HUES64 (cell line): ENCODE data around the gene KRT13.

Source experiments
- H3K27ac ChIP-seq: 2 replicates; pipeline ENCODE4 v1.7.0; 2013; ENCODE audit warnings: low read depth, low read length, inconsistent platforms
- H3K27me3 ChIP-seq: 2 replicates; pipeline ENCODE4 v1.6.1; 2013; ENCODE audit warnings: mild to moderate bottlenecking, low read length; ENCODE audit not compliant: insufficient read depth
- H3K36me3 ChIP-seq: 2 replicates; pipeline ENCODE4 v1.6.1; 2013; ENCODE audit warnings: mild to moderate bottlenecking, low read length; ENCODE audit not compliant: insufficient read depth
- H3K4me1 ChIP-seq: 2 replicates; pipeline ENCODE4 v1.6.1; 2013; ENCODE audit warnings: mild to moderate bottlenecking, low read length, moderate library complexity; ENCODE audit not compliant: insufficient read depth
- H3K4me3 ChIP-seq: 2 replicates; pipeline ENCODE4 v1.5.1; 2013; ENCODE audit warnings: mild to moderate bottlenecking, low read length, moderate library complexity
- H3K9ac ChIP-seq: 2 replicates; pipeline ENCODE4 v1.6.1; 2013; ENCODE audit warnings: mild to moderate bottlenecking, low read depth, low read length
- H3K9me3 ChIP-seq: 2 replicates; pipeline ENCODE4 v1.6.1; 2013; ENCODE audit warnings: low read depth, low read length; ENCODE audit not compliant: insufficient read depth
- WGBS: fragments of 150-250, 120-280 bp; methylation state at CpG from one replicate; pipeline ENCODE4 v1.1.7; 2013; ENCODE audit warnings: missing lambda C conversion rate; 5-methylcytosine and 5-hydroxymethylcytosine counted together

Gene KRT13

DNA sequence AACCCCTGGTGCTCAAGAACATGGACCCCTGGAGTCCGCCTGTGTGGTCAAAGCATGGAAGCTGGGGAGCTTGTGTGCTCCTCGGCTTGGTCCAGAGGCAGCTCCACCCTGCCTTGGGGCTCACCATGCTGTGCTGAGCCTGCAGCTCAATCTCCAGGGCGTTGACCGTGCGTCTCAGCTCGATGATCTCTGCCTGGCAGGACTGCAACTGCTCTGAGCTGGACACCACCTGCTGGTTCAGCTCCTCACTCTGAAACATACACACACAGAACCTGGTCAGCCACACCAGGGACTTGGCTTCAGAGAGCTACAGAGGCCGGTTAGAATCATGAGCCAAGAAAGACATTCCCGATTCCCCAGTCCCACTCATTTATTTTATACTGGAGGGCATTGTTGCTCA lies 27.2 kb downstream of the KRT13 start:
- no peak overlapping the region for H3K4me3 ChIP-seq
- H3K27me3 ChIP-seq, result no peaks in the 10 kb centered on the region
- no peaks in the 10 kb centered on the region for H3K36me3 ChIP-seq
- H3K9me3 ChIP-seq, result no peaks in the 10 kb centered on the region
- H3K27ac ChIP-seq, result no peak overlapping the region
- 89% methylated on average over 8 of the region's 8 CpGs for WGBS
- no peaks in the 10 kb centered on the region for H3K4me1 ChIP-seq
- no peak overlapping the region for H3K9ac ChIP-seq

DNA sequence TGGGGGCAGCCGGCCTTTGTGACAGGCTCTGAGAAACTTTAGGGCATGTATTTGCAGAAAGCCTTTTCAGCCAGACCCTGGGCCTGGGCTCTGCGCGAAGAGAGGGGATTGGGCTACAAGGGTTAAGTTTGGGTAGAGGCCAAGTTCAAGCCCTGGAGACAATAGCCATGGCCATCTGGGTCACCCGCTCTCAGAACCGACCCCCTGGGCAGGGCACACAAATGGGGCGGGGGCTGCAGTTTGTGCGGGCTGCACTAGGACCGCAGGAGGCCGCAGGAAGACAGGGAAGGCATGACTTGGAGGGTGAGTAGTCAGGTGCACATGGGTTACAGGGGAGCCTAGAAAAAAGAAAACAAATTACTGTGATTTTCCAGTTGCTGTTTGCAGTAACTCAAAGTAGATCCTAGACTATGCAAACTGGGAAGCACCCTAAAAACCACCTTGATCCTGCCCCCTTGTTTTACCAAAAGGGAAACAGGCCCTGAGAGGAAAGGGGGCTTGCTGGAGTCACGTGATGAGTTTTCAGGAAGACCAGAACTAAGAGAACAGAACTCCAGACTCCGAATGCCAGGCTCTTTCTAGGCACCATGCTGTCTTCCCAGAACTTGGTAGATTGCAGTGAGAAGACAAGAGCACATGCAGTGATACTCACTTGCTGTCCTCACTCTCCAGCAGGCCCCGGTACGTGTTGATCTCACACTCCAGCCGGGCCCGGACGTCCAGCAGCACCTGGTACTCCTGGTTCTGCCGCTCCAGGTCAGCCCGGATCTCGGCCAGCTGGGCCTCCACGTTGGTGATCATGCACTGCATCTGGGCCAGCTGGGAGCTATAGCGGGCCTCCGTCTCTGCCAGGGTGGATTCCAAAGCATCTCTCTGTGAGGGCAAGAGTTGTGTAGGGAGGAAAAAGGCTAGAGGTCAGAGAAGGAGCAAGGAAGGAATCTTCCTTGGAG lies 28.3 kb downstream of the KRT13 start:
- no peak overlapping the region for H3K9ac ChIP-seq
- no peak overlapping the region for H3K4me3 ChIP-seq
- H3K36me3 ChIP-seq, result no peaks in the 10 kb centered on the region
- WGBS, result 92% methylated on average over 22 of the region's 22 CpGs
- no peaks in the 10 kb centered on the region for H3K4me1 ChIP-seq
- no peaks in the 10 kb centered on the region for H3K9me3 ChIP-seq
- H3K27me3 ChIP-seq, result no peaks in the 10 kb centered on the region
- H3K27ac ChIP-seq, result no peak overlapping the region

DNA sequence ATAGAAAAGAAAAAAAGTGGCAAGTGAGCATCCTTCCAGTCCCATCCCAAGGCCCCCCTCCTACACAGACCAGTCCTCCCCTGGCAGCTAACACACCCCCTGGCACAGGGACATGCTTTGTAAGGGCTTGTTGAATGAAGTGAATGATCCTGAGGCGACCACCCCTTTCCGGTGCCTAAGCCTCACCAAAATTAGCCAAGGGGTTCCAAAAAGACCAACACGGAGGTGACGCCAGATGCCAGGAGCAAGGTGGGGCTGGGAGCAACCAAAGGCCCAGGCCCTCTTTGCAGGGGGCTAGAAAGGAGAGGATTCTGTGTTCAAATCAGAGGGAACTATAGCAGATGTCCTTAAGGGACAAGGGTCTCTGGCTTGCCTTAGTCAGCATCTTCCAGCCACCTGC lies 30.0 kb downstream of the KRT13 start:
- WGBS, result 95% methylated on average over 4 of the region's 4 CpGs
- Histone ChIP-seq H3K9me3 (peaks cover 7% of the 10 kb centered on the region), H3K27ac (no peak overlapping the region), H3K36me3 (no peaks in the 10 kb centered on the region), H3K4me1 (no peaks in the 10 kb centered on the region), H3K9ac (no peak overlapping the region), H3K27me3 (no peaks in the 10 kb centered on the region), H3K4me3 (no peak overlapping the region)

- H3K9ac ChIP-seq, result no peak overlapping the region
- no peaks in the 10 kb centered on the region for H3K27me3 ChIP-seq
- peaks cover 7% of the 10 kb centered on the region for H3K9me3 ChIP-seq
- no peaks in the 10 kb centered on the region for H3K36me3 ChIP-seq
- 88% methylated on average over 8 of the region's 8 CpGs for WGBS
- no peak overlapping the region for H3K27ac ChIP-seq
- no peaks in the 10 kb centered on the region for H3K4me1 ChIP-seq
- H3K4me3 ChIP-seq, result no peak overlapping the region
Observed at GRCh38 chr17:41474863-41475262, 30.5 kb downstream of the KRT13 start.

- no peaks in the 10 kb centered on the region for H3K4me1 ChIP-seq
- H3K9ac ChIP-seq, result no peak overlapping the region
- H3K27ac ChIP-seq, result no peak overlapping the region
- H3K27me3 ChIP-seq, result no peaks in the 10 kb centered on the region
- H3K4me3 ChIP-seq, result no peak overlapping the region
- H3K9me3 ChIP-seq, result peaks cover 7% of the 10 kb centered on the region
- no peaks in the 10 kb centered on the region for H3K36me3 ChIP-seq
Observed at GRCh38 chr17:41468346-41468745, 37.1 kb downstream of the KRT13 start.

DNA sequence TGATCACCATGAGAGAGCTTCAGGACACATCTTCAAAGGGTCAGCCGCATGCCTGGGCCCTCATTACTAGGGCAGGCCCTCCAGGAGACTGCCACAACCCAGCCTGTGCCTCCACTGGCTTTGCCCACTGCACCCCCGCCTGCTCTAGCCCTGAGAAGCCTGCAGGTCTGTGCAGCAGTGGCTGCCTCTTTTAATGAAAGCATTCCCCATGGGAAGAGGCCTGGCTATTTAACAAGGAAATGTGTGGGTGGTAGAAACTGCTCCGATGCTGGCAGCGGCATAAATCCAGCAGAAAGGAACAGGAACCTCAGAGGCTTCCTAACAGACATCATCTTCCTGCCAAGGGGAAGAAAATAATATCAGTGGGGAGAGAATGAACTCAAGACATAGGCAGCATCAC lies 37.9 kb downstream of the KRT13 start:
- no peaks in the 10 kb centered on the region for H3K36me3 ChIP-seq
- WGBS, result 83% methylated on average over 4 of the region's 4 CpGs
- H3K4me1 ChIP-seq, result no peaks in the 10 kb centered on the region
- no peak overlapping the region for H3K4me3 ChIP-seq
- H3K27ac ChIP-seq, result no peak overlapping the region
- H3K27me3 ChIP-seq, result no peaks in the 10 kb centered on the region
- H3K9me3 ChIP-seq, result peaks cover 7% of the 10 kb centered on the region
- H3K9ac ChIP-seq, result no peak overlapping the region

GRCh38 chr17:41466988-41467387 lies 38.4 kb downstream of the KRT13 start, which contains the start of gene KRT32:
KRT32 (minus strand) TSS chr17:41467386; CDS start chr17:41467325, 61 bp downstream.
- 91% methylated on average over 14 of the region's 14 CpGs for WGBS
- Histone ChIP-seq H3K27ac (no peak within 1 kb of the TSS), H3K9ac (no peak within 1 kb of the TSS), H3K36me3 (no peaks in the 10 kb centered on the region), H3K4me3 (no peak within 1 kb of the TSS), H3K9me3 (peaks cover 6% of the 10 kb centered on the region), H3K27me3 (no peaks in the 10 kb centered on the region), H3K4me1 (no peaks in the 10 kb centered on the region)

DNA sequence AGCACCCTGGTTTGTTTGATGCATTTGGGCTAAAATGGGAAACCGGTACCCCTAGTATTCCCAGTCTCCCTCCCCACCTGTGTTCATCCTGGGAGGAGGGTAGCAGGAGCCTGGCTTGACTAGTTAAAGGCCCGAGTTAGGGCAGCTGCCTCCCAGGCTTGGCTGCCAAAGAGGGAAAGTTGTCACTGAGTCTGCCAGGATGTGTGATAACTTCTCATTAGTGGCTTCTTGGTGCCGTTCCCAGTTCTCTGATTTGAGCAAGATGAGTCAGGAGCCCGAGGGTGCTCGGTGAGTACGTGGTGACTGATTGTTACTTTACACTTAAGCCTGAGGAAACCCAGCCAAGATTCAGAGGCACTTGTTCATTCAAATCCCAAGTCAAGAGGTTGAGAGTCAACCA lies 40.7 kb downstream of the KRT13 start:
- Histone ChIP-seq H3K27me3 (no peaks in the 10 kb centered on the region), H3K36me3 (no peaks in the 10 kb centered on the region), H3K9me3 (no peaks in the 10 kb centered on the region), H3K27ac (no peak overlapping the region), H3K9ac (no peak overlapping the region), H3K4me1 (no peaks in the 10 kb centered on the region), H3K4me3 (no peak overlapping the region)
- WGBS, result 90% methylated on average over 6 of the region's 6 CpGs

DNA sequence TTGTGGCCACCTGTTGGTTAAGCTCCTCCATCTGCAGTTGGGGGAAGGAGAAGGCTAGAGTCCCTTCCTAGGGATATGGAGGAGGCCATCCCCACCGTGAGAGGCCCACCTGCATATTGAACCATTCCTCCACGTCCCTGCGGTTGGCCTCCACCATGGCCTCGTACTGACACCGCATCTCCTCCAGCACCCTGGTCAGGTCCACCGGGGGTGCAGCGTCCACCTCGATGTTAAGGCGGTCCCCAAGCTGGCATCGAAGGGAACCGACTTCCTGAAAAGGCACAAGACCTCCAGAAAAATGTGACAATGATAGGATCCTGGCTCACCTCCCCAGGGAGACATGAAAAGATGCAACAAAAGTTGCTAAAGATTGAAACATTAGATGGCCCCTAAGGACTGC lies 41.2 kb downstream of the KRT13 start:
- Histone ChIP-seq H3K4me1 (no peaks in the 10 kb centered on the region), H3K27ac (no peak overlapping the region), H3K9ac (no peak overlapping the region), H3K4me3 (no peak overlapping the region), H3K9me3 (no peaks in the 10 kb centered on the region), H3K27me3 (no peaks in the 10 kb centered on the region), H3K36me3 (no peaks in the 10 kb centered on the region)
- 93% methylated on average over 11 of the region's 11 CpGs for WGBS

- 91% methylated on average over 8 of the region's 8 CpGs for WGBS
- H3K9me3 ChIP-seq, result no peaks in the 10 kb centered on the region
- H3K36me3 ChIP-seq, result no peaks in the 10 kb centered on the region
- no peaks in the 10 kb centered on the region for H3K27me3 ChIP-seq
- no peaks in the 10 kb centered on the region for H3K4me1 ChIP-seq
- no peak overlapping the region for H3K27ac ChIP-seq
- no peak overlapping the region for H3K4me3 ChIP-seq
- H3K9ac ChIP-seq, result no peak overlapping the region
Observed at GRCh38 chr17:41463746-41464145, 41.7 kb downstream of the KRT13 start.

DNA sequence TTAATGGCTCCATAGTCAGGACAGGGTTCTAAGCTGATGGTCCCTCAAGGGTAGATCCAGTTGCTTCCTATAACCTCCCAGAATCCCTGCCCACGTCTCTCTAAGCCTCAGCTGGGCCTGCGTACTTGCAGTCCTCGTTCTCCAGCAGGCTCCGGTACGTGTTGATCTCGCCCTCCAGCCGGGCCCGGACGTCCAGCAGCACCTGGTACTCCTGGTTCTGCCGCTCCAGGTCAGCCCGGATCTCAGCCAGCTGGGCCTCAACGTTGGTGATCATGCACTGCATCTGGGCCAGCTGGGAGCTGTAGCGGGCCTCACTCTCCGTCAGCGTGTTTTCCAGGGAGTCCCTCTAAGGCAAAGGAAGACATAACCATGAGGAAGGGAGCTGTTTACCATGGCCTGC lies 42.7 kb downstream of the KRT13 start:
- WGBS, result 79% methylated on average over 15 of the region's 15 CpGs

More for the DNA sequence above, 42.7 kb downstream of the KRT13 start:
- Histone ChIP-seq H3K4me1 (no peaks in the 10 kb centered on the region), H3K27me3 (no peaks in the 10 kb centered on the region), H3K9ac (no peak overlapping the region), H3K9me3 (no peaks in the 10 kb centered on the region), H3K36me3 (no peaks in the 10 kb centered on the region), H3K27ac (no peak overlapping the region), H3K4me3 (no peak overlapping the region)
